ENCODE measurements around the gene ASB3.
A peak's percentile ranks its signal among the peaks of the same experiment; 100 is the strongest.
"Not testable (repeated sequence)": the region's sequence is repeated elsewhere in the genome, so short reads cannot be mapped to it uniquely, and the experiment has no call there.

The ASB3 gene

DNA sequence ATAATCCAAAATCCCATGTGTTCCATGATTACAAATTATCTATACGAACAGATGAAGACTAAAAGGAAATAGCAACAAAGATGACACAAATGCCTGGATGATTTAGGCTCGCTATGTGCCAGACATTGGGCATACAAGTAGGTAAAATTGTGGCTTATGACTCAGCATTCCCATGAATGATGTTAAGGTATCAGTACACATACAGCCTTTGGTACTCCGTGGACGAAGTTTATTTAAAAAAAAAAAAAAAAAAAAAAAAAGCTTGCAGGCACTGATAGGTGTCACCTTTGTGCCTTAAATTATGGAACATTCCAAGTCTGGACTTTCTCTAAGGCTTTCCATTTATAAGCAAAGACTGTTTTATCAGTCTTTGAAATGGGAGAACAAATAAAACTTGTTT, 16.5 kb downstream of the ASB3 start:
- TF ChIP-seq, protein P1, sequence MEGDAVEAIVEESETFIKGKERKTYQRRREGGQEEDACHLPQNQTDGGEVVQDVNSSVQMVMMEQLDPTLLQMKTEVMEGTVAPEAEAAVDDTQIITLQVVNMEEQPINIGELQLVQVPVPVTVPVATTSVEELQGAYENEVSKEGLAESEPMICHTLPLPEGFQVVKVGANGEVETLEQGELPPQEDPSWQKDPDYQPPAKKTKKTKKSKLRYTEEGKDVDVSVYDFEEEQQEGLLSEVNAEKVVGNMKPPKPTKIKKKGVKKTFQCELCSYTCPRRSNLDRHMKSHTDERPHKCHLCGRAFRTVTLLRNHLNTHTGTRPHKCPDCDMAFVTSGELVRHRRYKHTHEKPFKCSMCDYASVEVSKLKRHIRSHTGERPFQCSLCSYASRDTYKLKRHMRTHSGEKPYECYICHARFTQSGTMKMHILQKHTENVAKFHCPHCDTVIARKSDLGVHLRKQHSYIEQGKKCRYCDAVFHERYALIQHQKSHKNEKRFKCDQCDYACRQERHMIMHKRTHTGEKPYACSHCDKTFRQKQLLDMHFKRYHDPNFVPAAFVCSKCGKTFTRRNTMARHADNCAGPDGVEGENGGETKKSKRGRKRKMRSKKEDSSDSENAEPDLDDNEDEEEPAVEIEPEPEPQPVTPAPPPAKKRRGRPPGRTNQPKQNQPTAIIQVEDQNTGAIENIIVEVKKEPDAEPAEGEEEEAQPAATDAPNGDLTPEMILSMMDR (IDR thresholded peaks at IDR 0.05; ENCODE audit: insufficient read depth, missing control alignments), result no peak
- FAIRE-seq (no peak), DNase-seq (ENCODE audit: insufficient read length, low spot score) (no peak)

DNA sequence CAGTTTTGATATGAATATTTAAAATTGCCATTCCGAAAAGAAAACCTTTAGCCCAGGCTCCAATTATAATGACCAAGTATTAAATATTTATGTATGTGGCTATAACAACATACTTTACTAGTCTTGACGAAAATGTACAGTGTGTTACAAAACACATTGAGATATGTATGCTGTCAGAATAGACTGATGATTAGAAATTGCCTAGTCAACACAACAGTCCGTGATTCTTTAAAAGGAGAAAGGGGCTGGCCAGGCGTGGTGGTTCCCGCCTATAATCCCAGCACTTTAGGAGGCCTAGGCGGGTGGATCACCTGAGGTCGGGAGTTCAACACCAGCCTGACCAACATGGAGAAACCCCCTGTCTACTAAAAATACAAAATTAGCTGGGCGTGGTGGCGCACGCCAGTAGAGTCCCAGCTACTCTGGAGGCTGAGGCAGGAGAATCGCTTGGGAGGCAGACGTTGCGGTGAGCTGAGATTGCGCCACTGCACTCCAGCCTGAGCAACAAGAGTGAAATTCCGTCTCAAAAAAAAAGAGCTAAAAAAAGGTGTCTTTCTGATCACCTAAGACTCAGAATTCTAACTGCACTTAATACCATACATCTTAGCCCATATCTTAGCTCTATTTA, 17.3 kb downstream of the ASB3 start:
- no peak for FAIRE-seq
- TF ChIP-seq, protein P1 (IDR thresholded peaks at IDR 0.05; ENCODE audit: insufficient read depth, missing control alignments), result no peak
- DNase-seq (ENCODE audit: insufficient read length, low spot score), result no peak

DNA sequence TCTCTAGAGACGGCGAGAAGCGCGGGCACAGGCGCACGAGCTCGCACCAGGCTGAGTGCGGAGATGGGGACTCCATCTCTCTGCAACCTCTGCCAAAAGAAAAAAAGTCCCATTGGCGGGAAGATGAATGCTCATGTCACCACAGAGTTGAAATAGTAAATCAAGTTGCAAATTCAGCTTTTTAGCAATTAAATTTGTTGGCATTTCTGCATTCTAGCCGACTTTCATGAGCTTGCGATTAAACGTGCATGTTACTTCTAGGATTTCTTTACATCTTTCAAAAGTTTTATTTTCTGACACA, 18.6 kb downstream of the ASB3 start:
- TF ChIP-seq, protein P1 (IDR thresholded peaks at IDR 0.05; ENCODE audit: insufficient read depth, missing control alignments), result no peak
- DNase-seq (ENCODE audit: insufficient read length, low spot score) (peak; percentile 40), FAIRE-seq (no peak)

DNA sequence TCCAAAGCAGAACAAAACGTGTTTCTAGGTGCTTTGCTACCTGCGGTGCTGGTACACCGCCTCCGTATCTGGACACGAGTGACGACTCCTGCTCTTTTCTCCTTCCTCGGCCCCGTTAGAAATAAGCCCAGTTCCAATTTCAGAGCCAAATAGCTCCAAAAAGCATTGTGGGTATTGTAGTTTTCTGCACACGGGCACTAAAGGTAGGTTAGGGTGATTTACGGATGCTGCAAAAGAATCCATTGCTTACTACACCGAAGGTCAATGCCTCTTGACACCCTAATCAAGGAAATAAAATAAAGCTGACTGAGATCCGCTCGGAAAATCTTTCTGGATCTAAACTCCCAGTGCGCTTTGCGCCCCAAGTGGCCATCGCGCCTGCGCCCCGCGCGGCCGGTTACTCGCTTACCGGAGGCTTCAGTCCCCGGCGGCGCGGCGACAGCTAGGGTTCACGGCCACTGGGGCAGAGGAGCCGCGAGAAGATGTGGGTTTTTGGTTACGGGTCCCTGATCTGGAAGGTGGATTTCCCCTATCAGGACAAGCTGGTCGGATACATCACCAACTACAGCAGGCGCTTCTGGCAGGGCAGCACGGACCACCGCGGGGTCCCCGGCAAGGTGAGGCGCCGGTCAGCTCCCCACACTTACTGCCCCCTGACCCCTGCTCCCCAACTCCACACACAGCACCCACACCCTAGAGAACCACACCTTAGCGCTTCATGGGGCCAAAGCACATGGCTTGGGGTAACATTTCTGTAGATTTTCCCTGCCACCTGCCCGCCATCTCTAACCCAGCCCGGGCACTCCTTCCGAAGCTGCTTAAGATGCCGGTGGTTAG, 19.1 kb downstream of the ASB3 start, which contains the start of gene CHAC2:
Gene CHAC2, plus strand, starts transcription at position 400 of the 837 bp plus-strand sequence. Its CDS starts 83 bp downstream, at position 483.
- FAIRE-seq, result peak; percentile 16

DNA sequence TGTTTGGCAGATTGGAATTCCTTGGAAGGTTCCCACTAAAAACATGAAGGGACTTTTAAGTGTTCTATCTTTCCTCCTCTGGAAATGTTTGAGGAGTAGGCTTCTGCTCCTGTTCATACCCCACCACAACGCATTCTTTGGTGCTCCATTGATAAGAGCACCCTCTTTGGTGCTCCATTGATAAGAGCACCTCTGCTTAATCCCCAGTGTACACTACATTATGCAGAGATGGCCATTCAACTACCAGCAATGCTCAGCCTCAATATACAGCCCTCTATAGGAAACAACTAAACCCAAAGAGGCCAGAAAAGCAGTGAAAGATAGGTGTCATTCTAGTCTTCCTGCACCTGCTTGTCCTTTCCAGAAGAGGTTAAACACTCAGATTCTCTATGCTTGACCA, 21.0 kb downstream of the ASB3 start:
- TF ChIP-seq, protein P1 (IDR thresholded peaks at IDR 0.05; ENCODE audit: insufficient read depth, missing control alignments), result no peak
- FAIRE-seq (no peak), DNase-seq (ENCODE audit: insufficient read length, low spot score) (no peak)

More for the DNA sequence above, 19.1 kb downstream of the ASB3 start, which contains the start of gene CHAC2:
- DNase-seq (ENCODE audit: insufficient read length, low spot score), result peak; percentile 51
- TF ChIP-seq, protein P1 (IDR thresholded peaks at IDR 0.05; ENCODE audit: insufficient read depth, missing control alignments), result no peak

DNA sequence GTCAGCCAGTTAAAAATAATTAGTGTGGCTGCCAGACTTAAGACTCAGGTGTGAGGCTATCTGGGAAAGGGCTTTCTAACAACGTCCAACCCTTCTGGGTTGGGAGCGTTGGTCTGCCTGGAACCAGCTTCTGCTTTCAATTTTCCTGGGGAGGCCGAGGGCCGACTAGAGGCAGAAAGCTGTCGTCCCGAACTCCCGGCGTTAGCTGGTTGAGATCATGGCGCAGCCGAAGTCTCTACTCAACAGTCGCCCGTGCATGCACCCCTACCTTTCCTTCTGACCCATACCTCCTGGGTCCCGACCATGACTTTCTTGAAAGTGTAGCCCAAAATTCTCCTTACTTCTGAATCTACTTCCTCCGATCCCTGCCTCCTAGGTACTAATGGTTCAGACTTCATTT, 29.5 kb downstream of the ASB3 start:
- FAIRE-seq; DNase-seq (ENCODE audit: insufficient read length, low spot score): not testable (repeated sequence)

DNA sequence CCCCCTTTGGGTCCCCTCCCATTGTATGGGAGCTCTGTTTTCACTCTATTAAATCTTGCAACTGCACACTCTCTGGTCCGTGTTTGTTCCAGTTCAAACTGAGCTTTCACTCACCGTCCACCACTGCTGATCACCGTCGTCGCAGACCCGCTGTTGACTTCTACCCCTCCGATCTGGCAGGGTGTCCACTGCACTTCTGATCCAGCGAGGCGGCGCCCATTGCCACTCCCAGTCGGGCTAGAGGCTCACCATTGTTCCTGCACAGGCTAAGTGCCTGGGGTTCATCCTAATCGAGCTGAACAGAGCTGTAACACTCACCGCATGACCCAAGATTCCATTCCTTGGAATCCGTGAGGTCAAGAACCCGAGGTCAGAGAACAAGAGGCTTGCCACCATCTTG, 30.1 kb downstream of the ASB3 start:
- FAIRE-seq, result no peak
- TF ChIP-seq, protein P1 (IDR thresholded peaks at IDR 0.05; ENCODE audit: insufficient read depth, missing control alignments), result no peak
- no peak for DNase-seq (ENCODE audit: insufficient read length, low spot score)

All from D721Med (cell line).